HG03354 (cell line): ENCODE measurements around the gene TEDDM1.
"Not testable (repeated sequence)": the region's sequence is repeated elsewhere in the genome, so short reads cannot be mapped to it uniquely, and the experiment has no call there.

Experiments
- ATAC-seq: cut with Tn5 transposase; IDR thresholded peaks from one replicate; pipeline ENCODE4 v1.9.1; 2021; ENCODE audit warnings: mild to moderate bottlenecking; ENCODE audit not compliant: unreplicated experiment, poor library complexity, severe bottlenecking

TEDDM1 gene

GRCh38 chr1:182383934-182384333 is 16.5 kb downstream of the TEDDM1 start:
- ATAC-seq = no peak

- ATAC-seq = no peak
Measured at GRCh38 chr1:182383037-182383661, 17.3 kb downstream of the TEDDM1 start.

GRCh38 chr1:182381962-182382819 is 18.3 kb downstream of the TEDDM1 start:
- ATAC-seq = no peak

DNA sequence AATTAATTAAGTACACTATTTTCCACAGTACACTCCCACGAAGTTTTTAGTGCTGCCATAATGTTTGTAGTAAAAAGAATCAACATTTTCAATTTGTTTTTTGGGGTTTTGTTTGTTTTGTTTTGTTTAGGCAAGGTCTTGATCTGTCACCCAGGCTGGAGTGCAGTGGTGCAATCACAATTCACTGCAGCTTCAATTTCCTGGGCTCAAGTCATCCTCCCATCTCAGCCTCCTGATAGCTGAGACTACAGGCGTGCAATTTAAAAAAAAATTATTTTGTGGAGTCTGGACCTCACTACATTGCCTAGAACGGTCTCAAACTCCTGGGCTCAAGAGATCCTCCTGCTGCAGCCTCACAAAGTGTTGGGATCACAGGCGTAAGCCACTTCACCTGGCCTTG is 20.3 kb downstream of the TEDDM1 start:
- no peak for ATAC-seq

- ATAC-seq = not testable (repeated sequence)
Measured at GRCh38 chr1:182379781-182380180, 20.7 kb downstream of the TEDDM1 start.

DNA sequence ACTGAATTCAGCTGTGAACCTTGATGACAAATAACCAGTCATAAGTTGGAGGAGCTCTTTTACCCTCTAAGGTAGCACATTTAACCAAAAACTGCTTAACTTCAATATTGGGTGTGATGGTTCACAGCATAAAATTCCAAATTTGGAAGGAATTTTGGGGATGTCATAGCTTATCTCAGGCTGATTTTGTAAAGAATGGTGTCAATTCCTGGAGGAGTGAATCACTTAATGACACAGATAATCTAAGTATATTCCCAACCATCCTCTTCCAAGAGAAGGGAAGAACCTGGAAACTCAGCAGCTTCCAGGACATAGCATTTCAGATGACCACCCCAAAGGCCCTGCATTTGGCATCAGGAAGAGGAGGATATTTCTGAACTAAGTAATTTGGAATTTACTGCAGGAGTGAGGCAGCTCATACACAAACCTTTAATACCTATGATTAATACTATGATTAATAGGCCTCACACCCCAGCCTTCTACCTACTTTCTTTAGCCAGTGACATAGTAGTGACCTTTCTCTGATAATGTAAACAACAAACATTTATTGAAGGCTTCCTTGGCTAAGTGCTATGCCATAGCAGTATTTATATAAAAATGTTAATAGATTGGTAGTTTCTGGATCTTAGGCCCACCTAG is 23.4 kb downstream of the TEDDM1 start:
- no peak for ATAC-seq

DNA sequence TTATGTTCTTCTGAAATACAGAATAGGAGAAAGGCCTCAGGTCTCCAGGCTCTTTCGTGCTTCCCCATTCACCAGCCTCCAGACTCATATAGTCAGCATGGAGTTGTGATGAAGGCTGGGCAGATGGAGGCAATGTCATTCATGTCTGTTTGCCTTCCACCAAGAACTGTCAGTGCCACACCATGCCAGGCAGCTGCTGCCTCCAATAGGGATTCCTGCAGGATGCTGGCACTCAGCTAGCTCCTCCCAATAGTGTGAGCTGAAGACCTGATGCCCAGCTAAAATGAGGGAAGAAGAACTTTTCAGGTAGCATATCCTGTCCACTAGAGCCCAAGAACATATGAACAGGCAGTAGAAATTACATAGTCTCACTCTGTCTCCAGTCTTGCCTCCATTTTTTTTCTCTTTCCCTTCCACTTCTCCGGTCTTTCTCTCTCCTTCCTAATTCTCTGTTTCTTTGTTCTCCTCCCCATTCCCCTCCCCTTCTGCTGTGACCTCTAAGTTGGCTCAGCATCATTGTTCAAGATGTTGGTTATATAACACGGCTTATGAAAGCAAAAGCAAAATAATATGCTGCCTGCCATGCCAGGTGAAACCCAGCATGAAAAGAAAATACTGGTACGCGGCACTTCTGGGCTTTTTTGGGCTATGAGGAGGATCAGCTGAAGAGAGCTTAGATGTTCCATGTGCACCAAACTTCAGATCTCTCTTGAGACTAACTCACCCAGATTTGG is 26.2 kb downstream of the TEDDM1 start:
- ATAC-seq = no peak

GRCh38 chr1:182370532-182370931 is 29.9 kb downstream of the TEDDM1 start:
- ATAC-seq = no peak

GRCh38 chr1:182368903-182369302 is 31.6 kb downstream of the TEDDM1 start:
- no peak for ATAC-seq

DNA sequence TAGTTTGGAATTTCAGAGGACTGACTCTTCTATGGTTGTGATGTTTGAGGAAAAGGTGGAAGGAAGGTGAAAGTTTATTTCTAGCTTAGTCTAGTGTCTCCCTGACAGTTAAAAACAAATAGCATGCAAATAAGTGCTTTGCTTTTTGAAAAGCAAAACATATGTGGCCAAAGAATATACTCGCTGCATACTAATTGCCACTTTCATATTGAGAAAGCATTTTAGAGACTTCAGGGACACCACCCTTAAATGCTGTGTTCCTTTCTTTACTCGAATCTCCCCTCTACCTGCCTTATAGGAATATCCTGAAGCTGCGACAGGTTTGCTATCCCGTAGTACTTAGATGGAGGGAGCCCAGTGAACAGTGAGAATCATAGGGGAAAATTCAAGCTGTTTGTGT is 32.1 kb downstream of the TEDDM1 start:
- ATAC-seq = no peak

DNA sequence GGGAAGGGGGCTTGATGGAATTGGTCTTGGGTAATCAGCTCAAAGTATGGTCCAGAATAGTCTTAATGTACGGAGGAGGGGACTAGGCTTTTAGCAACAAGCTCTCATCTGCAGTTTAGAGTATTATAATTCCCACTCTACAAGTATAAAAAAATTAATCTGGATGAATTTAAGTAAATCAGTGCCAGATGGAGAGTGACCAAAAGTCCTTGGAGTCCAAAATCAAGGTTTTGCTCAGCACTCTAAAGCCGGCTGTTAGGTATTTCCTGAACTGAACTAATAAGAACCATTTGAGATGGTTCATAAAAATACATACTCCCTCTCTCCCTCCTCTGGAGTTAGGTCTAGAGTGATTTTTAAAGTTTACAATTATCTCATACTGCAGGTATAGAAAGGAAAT is 32.5 kb downstream of the TEDDM1 start:
- ATAC-seq = no peak

- ATAC-seq = no peak
Measured at GRCh38 chr1:182366596-182366995, 33.9 kb downstream of the TEDDM1 start.

GRCh38 chr1:182359645-182360044 is 40.8 kb downstream of the TEDDM1 start:
- no peak for ATAC-seq

- ATAC-seq = no peak
Measured at GRCh38 chr1:182357913-182358312, 42.6 kb downstream of the TEDDM1 start.

- ATAC-seq = no peak
Measured at GRCh38 chr1:182357171-182357570, 43.3 kb downstream of the TEDDM1 start.

GRCh38 chr1:182355723-182356098 is 44.8 kb downstream of the TEDDM1 start:
- ATAC-seq = no peak

DNA sequence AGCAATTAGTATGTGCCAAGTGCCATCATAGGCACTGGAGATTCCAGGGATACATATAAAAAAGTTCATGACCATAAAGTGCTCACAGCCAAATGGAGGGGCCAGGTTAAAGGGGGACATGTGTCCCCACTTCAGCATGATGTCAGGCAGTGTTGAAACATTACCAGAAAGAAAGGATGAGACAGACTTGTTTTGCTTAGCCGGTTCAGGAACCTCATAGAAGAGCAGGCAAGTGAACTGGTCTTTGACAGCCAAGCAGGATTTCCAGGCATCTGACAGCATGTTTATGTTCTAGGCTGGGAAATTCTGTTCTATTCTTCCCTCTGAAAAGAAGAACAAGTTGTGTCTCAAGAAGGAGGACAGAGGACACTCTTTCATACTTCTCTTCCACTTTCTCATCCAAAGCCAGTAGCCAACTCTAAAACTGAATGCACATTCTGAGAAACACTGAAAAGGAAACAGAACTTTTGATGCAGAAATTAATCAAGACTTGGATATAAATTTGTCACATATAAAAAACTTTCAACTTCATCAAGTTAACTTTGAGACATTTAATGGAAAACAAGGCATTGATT is 48.6 kb downstream of the TEDDM1 start:
- ATAC-seq = no peak

DNA sequence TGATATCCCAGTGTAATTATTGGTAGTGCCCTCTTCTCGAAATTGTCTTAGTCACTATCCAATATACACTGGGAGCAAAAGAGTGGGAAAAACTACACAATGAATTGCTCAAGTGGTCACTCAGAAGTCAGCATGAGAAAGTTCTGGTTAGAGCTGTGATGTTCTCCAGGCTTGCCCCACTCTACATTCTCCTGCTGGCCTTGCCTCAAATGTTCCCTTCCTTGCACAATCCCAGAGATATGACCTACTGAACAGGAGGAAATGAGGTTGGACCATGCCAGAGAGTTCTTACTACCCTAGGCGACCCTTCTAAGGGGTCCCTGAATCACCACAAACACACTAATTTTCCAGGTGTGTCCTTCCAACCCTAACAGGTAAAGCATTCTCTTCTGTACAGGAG is 49.6 kb downstream of the TEDDM1 start:
- ATAC-seq = no peak

DNA sequence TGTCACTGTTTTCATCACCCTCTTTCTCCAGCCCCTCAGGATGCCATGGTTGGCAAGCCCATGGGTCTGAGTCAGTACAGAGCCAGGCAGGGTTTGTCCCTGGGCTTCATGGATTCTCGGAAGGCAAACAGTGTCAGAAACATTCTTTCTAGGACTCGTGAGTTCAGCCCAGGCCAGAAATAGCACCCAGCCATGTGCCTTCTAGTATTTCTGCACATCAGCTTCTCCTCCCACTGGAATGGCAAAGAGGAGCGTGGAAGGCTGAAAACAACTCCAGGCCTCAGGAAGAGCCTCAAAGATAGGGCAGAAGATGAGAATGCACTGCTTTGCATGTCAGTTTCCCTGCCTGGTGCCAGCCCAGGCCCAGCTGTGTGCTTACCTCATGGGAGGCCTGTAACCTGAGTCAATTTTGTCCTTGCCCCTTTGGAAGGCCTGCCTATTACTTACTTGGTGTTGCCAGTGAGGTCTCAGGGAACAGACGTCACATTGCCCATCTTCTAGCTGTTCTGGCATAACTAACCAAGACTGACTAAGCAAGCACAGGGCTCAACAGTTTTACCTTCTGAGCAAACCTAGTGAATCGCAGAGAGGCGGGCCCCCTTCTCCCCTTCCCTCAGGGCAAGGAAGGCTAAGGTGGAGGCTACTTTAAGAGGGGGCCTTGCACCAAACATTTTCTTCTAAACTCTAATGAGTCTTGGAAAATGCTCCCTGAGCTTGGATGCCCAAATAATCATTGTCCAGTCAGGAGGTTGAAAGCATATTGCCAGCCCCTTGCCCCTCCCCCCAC is 51.3 kb downstream of the TEDDM1 start:
- no peak for ATAC-seq
